Fibroblast of lung (primary cell): ENCODE data around the gene KDM4E. TPM values are rescaled to one million over a fixed set of nuclear protein-coding genes. Genes with fewer than 3 reads are reported as not detected.
A peak's percentile ranks its signal among the peaks of the same experiment; 100 is the strongest.

Source experiments
- DNase-seq, 2 donors: peaks; one replicate each; pipeline versions ENCODE4 v3.0.0 to v3.0.0-alpha.2; 2010; ENCODE audit warnings: low read depth in 2 of 2
- H2AFZ ChIP-seq: 2 replicates; pipeline ENCODE4 v1.5.1; 2012; ENCODE audit warnings: low read length, control low read depth, inconsistent platforms
- H3K27ac ChIP-seq: 2 replicates; pipeline ENCODE4 v1.5.1; 2011; ENCODE audit warnings: low read length, control low read depth; ENCODE audit not compliant: insufficient read depth
- H3K27me3 ChIP-seq: 2 replicates; pipeline ENCODE4 v1.5.1; 2011; ENCODE audit warnings: mild to moderate bottlenecking, low read length; ENCODE audit not compliant: control insufficient read depth, insufficient read depth
- H3K36me3 ChIP-seq: 2 replicates; pipeline ENCODE4 v1.5.1; 2011; ENCODE audit warnings: low read length; ENCODE audit not compliant: control insufficient read depth, insufficient read depth
- H3K4me1 ChIP-seq: 2 replicates; pipeline ENCODE4 v1.5.1; 2011; ENCODE audit warnings: low read length; ENCODE audit not compliant: control insufficient read depth, insufficient read depth; ENCODE audit errors: extremely low read depth
- H3K4me2 ChIP-seq: 2 replicates; pipeline ENCODE4 v1.5.1; 2011; ENCODE audit warnings: low read length, control low read depth; ENCODE audit not compliant: insufficient read depth; ENCODE audit errors: extremely low read depth
- H3K4me3 ChIP-seq, 4 experiments: fragments of 200-600 bp in 1 of 4; sonication (generic) in 1 of 4; replicated peaks in 1 of 4; 2 replicates each; pipeline ENCODE4 v1.5.1; 2011 to 2016; ENCODE audit warnings: low read length in 4 of 4, low read depth in 3 of 4, mild to moderate bottlenecking in 3 of 4, control low read depth in 2 of 4, inconsistent platforms in 1 of 4, mixed read lengths in 1 of 4; ENCODE audit not compliant: insufficient read depth in 1 of 4; ENCODE audit errors: control extremely low read depth in 1 of 4
- H3K79me2 ChIP-seq: 2 replicates; pipeline ENCODE4 v1.5.1; 2012; ENCODE audit warnings: mild to moderate bottlenecking, low read length, inconsistent platforms; ENCODE audit not compliant: control insufficient read depth, insufficient read depth
- H3K9ac ChIP-seq: 2 replicates; pipeline ENCODE4 v1.5.1; 2011; ENCODE audit warnings: mild to moderate bottlenecking, low read length, control low read depth; ENCODE audit not compliant: insufficient read depth
- H3K9me3 ChIP-seq: 2 replicates; pipeline ENCODE4 v1.5.1; 2012; ENCODE audit warnings: low read depth, low read length; ENCODE audit not compliant: control insufficient read depth, insufficient read depth
- H4K20me1 ChIP-seq: 2 replicates; pipeline ENCODE4 v1.5.1; 2011; ENCODE audit warnings: low read length; ENCODE audit not compliant: control insufficient read depth, insufficient read depth; ENCODE audit errors: extremely low read depth
- CTCF ChIP-seq, 2 donors: IDR thresholded peaks in 1 of 2; conservative IDR thresholded peaks in 1 of 2; 1 replicate in 1 of 2; 2 replicates in 1 of 2; pipeline ENCODE4 v1.5.1; 2011 to 2012; ENCODE audit warnings: low read length in 2 of 2, control low read depth in 1 of 2, inconsistent platforms in 1 of 2, low read depth in 1 of 2, mild to moderate bottlenecking in 1 of 2
- EZH2 ChIP-seq: IDR thresholded peaks from 2 replicates; pipeline ENCODE4 v1.5.1; 2012; ENCODE audit warnings: low read length, control low read depth, mild to moderate bottlenecking; ENCODE audit errors: missing control alignments
- polyA plus RNA-seq, 2 donors: library from polyadenylated mRNA; depleted of rRNA in 1 of 2; stranded (reverse) in 1 of 2; unstranded in 1 of 2; fragments of >200 nt; gene quantifications; 2 replicates each; pipeline ENCODE4 v1.2.1, GENCODE V29; 2011 to 2012; ENCODE audit warnings: missing spikeins in 1 of 2
- total RNA-seq: library from RNA; depleted of rRNA; stranded (reverse); fragments of >200 nt; gene quantifications from 2 replicates; pipeline ENCODE4 v1.2.1, GENCODE V29; 2014

The KDM4E gene
- total and polyA plus RNA-seq, 2 donors (not counting 1 experiment from before 2014, with no cell fraction given) = not detected

DNA sequence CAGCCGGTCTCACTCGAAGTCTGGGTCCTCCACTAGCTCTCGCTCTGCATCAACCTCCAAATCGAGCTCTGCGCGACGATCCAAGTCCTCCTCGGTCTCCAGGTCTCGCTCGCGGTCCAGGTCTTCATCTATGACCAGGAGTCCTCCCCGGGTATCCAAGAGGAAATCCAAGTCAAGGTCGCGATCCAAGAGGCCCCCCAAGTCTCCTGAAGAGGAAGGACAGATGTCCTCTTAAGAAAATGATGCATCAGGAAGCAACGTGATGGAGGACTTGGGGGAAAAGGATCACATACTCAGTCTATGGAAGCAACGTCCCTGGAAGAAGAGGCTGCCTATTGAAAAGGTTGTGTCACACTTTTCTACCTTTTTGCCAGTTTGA is 42.8 kb downstream of the KDM4E start:
- H3K9ac ChIP-seq = peak overlapping the region; percentile 80
- H3K36me3 ChIP-seq = no peaks in the 10 kb centered on the region
- H3K4me3 ChIP-seq = peak overlapping the region; percentile 83 to 92 (median 85)
- no peak for TF ChIP-seq CTCF (conservative IDR thresholded peaks at IDR 0.05 in 1 of 2, IDR thresholded peaks at IDR 0.05 in 1 of 2; ENCODE audit: low read depth in 1 of 2, low read length in 2 of 2)
- no peak for TF ChIP-seq EZH2
- H4K20me1 ChIP-seq = no peaks in the 10 kb centered on the region
- peak overlapping the region; percentile 82 for H3K27ac ChIP-seq
- peak in 1 of 2 donors; percentile 39 for DNase-seq
- peaks cover 3% of the 10 kb centered on the region for H3K4me1 ChIP-seq
- peak overlapping the region; percentile 69 for H2AFZ ChIP-seq
- peak overlapping the region; percentile 79 for H3K4me2 ChIP-seq
- H3K79me2 ChIP-seq = peaks cover 15% of the 10 kb centered on the region
- no peaks in the 10 kb centered on the region for H3K9me3 ChIP-seq
- H3K27me3 ChIP-seq = no peaks in the 10 kb centered on the region

GRCh38 chr11:95068549-95068948 is 43.5 kb downstream of the KDM4E start:
- peaks cover 15% of the 10 kb centered on the region for H3K79me2 ChIP-seq
- H3K4me3 ChIP-seq = peak overlapping the region; percentile 83 to 92 (median 85)
- peak overlapping the region; percentile 82 for H3K27ac ChIP-seq
- H3K4me1 ChIP-seq = peaks cover 3% of the 10 kb centered on the region
- no peak overlapping the region for H2AFZ ChIP-seq
- H3K9ac ChIP-seq = no peak overlapping the region
- no peaks in the 10 kb centered on the region for H3K36me3 ChIP-seq
- H3K9me3 ChIP-seq = no peaks in the 10 kb centered on the region
- TF ChIP-seq CTCF (conservative IDR thresholded peaks at IDR 0.05 in 1 of 2, IDR thresholded peaks at IDR 0.05 in 1 of 2; ENCODE audit: low read depth in 1 of 2, low read length in 2 of 2) (no peak), EZH2 (no peak)
- no peaks in the 10 kb centered on the region for H3K27me3 ChIP-seq
- H4K20me1 ChIP-seq = no peaks in the 10 kb centered on the region
- H3K4me2 ChIP-seq = peak overlapping the region; percentile 84
- DNase-seq = peak; percentile 94 to 97

DNA sequence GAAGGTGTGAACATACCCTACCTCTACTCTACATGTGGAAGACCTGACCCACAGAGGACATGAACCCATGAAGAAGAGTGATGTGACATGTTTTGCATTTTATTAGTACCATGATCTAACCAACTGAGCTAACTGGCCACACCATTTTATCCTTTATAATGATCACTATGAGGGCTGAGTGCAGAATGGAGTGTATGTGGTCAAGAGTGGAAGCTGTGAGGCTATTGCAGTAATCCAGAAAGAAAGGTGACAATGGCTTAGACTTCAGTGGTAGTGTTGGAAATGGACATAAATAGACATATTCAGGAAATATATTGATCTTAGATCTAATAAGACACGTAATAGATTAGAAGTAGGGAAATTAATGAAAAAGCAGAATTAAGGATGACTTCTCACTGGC is 45.4 kb downstream of the KDM4E start:
- Histone ChIP-seq H3K27ac (no peak overlapping the region), H3K36me3 (no peaks in the 10 kb centered on the region), H3K9me3 (no peaks in the 10 kb centered on the region), H3K4me1 (peaks cover 9% of the 10 kb centered on the region), H3K79me2 (peaks cover 15% of the 10 kb centered on the region), H3K4me2 (no peak overlapping the region), H3K27me3 (no peaks in the 10 kb centered on the region), H3K4me3 (no peak overlapping the region), H2AFZ (no peak overlapping the region), H4K20me1 (no peaks in the 10 kb centered on the region), H3K9ac (no peak overlapping the region)
- no peak for TF ChIP-seq EZH2
- no peak for TF ChIP-seq CTCF (conservative IDR thresholded peaks at IDR 0.05 in 1 of 2, IDR thresholded peaks at IDR 0.05 in 1 of 2; ENCODE audit: low read depth in 1 of 2, low read length in 2 of 2)
- no peak for DNase-seq
